RWPE2 (cell line): ENCODE measurements around the gene EME2.
"Not testable (repeated sequence)": the region's sequence is repeated elsewhere in the genome, so short reads cannot be mapped to it uniquely, and the experiment has no call there.

Experiments
- ATAC-seq: fragments of 200-7000 bp; cut with Tn5 transposase; 3 replicates; pipeline ENCODE4 v1.9.1; 2021; ENCODE audit warnings: low read depth
- DNase-seq: peaks from one replicate; pipeline ENCODE4 v3.0.0-alpha.2; 2020; ENCODE audit warnings: low spot score
- H3K27ac ChIP-seq: fragments of 450-650 bp; 2 replicates; pipeline ENCODE4 v1.5.1; 2017; ENCODE audit warnings: mild to moderate bottlenecking; ENCODE audit not compliant: poor library complexity, severe bottlenecking
- H3K27me3 ChIP-seq: fragments of 250-450 bp; sonication (Bioruptor Pico); 2 replicates; pipeline ENCODE4 v1.5.1; 2021; ENCODE audit warnings: mild to moderate bottlenecking, moderate library complexity; ENCODE audit not compliant: insufficient read depth, poor library complexity, severe bottlenecking
- H3K36me3 ChIP-seq: fragments of 250-450 bp; sonication (Bioruptor Pico); 2 replicates; pipeline ENCODE4 v1.5.1; 2020; ENCODE audit warnings: low read depth, mild to moderate bottlenecking, moderate library complexity
- H3K4me1 ChIP-seq: fragments of 250-450 bp; sonication (Bioruptor Pico); 2 replicates; pipeline ENCODE4 v1.5.1; 2021; ENCODE audit warnings: mild to moderate bottlenecking, moderate library complexity; ENCODE audit not compliant: insufficient read depth, poor library complexity, severe bottlenecking
- H3K4me3 ChIP-seq: fragments of 250-450 bp; sonication (Bioruptor Pico); 2 replicates; pipeline ENCODE4 v1.5.1; 2021; ENCODE audit warnings: mild to moderate bottlenecking, moderate library complexity; ENCODE audit not compliant: severe bottlenecking
- H3K9me3 ChIP-seq: fragments of 250-450 bp; sonication (Bioruptor Pico); 2 replicates; pipeline ENCODE4 v1.5.1; 2021; ENCODE audit warnings: mild to moderate bottlenecking, moderate library complexity; ENCODE audit not compliant: severe bottlenecking
- TF ChIP-seq, protein P1 (sequence below): fragments of 450-650 bp; IDR thresholded peaks from one replicate; pipeline ENCODE4 v1.5.1; 2017; ENCODE audit warnings: mild to moderate bottlenecking, moderate library complexity; ENCODE audit not compliant: poor library complexity, severe bottlenecking

Gene EME2

DNA sequence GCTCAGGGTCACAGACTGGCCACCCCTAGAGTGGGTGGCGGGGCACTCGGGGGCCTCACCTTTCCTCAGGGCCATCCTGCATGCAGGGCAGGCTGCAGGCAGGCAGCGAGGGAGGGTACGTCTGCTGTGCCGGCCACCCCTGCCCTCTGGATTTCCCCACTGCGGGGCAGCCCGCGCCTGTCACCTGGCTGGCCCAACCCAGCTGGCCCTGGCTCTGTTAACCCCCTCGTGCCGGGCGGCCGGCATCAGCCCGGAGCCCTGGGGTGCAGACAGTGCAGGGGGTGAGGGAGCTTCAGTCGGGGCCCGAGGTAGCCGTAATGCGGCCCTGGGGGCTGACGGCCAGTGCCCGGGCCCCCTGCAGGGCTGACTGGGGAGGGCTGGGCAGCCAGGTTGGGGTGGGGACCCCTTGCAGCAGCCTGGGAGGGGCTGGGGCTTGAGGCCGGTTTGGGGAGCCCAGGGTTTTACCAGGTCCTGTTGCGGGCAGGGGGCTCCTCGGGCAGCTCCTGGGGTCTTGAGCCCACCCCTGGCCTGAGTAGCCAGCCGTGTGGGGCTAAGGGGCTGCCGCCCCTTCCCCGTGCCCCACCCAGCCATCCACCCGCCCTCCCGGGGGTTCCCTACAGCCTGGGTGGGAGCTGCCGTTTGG is 21.1 kb downstream of the EME2 start, which contains the start of gene IGFALS:
Gene IGFALS, minus strand, starts transcription at position 128 of the 643 bp plus-strand sequence. Its CDS starts 53 bp downstream, at position 75.
- DNase-seq (no peak), ATAC-seq (peak; percentile 22; the same call in 1 of the 3 replicates)
- Histone ChIP-seq H3K4me1 (no peaks in the 10 kb centered on the region), H3K27ac (no peak within 1 kb of the TSS), H3K9me3 (peaks cover 8% of the 10 kb centered on the region), H3K4me3 (no peak within 1 kb of the TSS), H3K27me3 (no peaks in the 10 kb centered on the region), H3K36me3 (peaks cover 12% of the 10 kb centered on the region)
- TF ChIP-seq, protein P1, sequence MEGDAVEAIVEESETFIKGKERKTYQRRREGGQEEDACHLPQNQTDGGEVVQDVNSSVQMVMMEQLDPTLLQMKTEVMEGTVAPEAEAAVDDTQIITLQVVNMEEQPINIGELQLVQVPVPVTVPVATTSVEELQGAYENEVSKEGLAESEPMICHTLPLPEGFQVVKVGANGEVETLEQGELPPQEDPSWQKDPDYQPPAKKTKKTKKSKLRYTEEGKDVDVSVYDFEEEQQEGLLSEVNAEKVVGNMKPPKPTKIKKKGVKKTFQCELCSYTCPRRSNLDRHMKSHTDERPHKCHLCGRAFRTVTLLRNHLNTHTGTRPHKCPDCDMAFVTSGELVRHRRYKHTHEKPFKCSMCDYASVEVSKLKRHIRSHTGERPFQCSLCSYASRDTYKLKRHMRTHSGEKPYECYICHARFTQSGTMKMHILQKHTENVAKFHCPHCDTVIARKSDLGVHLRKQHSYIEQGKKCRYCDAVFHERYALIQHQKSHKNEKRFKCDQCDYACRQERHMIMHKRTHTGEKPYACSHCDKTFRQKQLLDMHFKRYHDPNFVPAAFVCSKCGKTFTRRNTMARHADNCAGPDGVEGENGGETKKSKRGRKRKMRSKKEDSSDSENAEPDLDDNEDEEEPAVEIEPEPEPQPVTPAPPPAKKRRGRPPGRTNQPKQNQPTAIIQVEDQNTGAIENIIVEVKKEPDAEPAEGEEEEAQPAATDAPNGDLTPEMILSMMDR = no peak

DNA sequence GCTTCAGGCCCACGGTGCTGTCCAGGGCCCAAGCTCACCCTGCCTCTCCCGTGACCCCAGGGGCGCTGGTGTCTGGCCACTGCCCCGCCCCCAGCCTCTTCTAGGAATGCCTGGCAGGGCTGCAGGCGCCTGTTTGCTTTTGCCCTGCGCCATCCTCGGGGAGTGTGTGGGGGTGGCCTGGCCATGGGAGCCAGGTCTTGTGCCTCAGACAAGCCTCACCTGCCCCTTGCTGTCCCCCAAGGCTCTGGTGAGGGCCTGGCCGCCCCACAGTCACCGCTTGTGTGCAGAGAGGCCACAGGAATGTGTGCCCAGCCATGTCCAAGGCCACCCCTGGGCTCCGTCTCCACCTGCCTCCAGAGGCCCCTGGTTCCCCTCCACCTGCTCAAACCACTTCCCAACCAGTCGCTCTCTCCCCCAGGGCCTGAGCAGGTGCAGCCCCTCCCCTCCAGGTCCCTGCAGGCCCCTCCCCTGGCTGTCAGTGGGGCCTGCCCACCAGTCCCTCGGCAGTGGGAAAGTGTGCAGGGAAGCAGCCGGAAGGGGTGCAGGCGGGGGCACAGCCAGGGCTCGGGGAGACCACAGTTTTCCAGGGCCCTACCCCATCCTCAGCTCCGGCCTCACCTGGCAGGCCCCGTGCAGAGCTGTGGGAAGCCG is 21.7 kb downstream of the EME2 start:
- H3K27ac ChIP-seq = no peak overlapping the region
- peaks cover 8% of the 10 kb centered on the region for H3K9me3 ChIP-seq
- TF ChIP-seq, protein P1 = no peak
- no peak overlapping the region for H3K4me3 ChIP-seq
- ATAC-seq = peak; percentile 10; the same call in 1 of the 3 replicates
- H3K4me1 ChIP-seq = no peaks in the 10 kb centered on the region
- peaks cover 5% of the 10 kb centered on the region for H3K36me3 ChIP-seq
- no peaks in the 10 kb centered on the region for H3K27me3 ChIP-seq
- peak; percentile 63 for DNase-seq

DNA sequence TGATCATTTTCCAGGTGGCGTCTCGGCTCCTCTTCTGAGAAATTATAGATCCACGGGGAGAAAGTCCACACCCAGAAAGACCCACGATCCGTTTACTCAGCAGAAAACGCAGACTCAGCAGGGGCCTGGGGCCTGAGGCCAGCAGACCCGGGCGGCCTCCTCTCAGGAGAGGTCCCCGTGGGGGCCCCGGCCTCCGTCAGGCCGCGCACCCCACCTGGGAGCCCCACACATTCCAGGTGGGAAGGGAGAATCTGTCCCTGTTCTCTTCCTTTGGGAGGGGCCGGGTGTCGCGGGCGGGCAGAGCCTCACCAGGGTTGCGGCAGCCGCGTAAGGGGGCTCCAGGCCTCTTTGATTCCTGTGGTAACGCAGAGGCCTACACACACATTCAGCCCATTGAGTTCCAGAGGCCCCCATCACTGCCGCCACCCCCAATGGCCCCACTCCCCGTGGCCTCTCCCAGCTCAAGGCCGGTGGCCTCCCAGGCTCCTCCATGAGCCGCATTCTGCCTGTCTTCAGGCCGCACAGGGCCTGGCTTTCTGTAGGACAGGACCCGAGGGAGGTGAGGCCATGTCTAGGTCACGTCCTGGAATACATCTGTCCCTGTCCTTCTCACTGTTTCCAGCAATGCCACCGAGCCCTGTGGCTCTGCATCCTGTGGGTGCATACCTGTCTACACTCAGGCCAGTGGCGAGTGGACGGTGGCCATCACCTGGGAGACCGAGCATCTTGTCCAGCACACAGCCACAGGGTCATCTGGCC is 22.5 kb downstream of the EME2 start:
- Histone ChIP-seq H3K9me3 (peaks cover 8% of the 10 kb centered on the region), H3K4me3 (no peak overlapping the region), H3K27ac (no peak overlapping the region), H3K4me1 (no peaks in the 10 kb centered on the region), H3K27me3 (no peaks in the 10 kb centered on the region), H3K36me3 (no peaks in the 10 kb centered on the region)
- TF ChIP-seq, protein P1 = no peak
- ATAC-seq (no peak), DNase-seq (no peak)

DNA sequence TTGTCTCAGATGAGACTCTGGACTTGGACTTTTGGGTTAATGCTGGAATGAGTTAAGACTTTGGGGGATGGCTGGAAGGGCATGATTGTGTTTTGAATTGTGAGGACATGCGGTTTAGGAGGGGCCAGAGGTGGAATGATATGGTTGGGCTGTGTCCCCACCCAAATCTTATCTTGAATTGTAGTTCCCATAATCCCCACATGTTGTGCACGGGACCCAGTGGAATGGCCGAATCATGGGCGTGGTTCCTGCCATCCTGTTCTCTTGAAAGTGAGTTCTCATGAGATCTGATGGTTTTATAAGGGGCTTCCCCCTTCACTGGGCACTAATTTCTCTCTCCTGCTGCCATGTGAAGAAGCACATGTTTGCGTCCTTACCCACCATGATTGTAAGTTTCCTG is 26.7 kb downstream of the EME2 start:
- not testable (repeated sequence) for H3K9me3 ChIP-seq, H3K4me3 ChIP-seq, H3K4me1 ChIP-seq, H3K36me3 ChIP-seq, H3K27ac ChIP-seq, H3K27me3 ChIP-seq, DNase-seq, ATAC-seq

DNA sequence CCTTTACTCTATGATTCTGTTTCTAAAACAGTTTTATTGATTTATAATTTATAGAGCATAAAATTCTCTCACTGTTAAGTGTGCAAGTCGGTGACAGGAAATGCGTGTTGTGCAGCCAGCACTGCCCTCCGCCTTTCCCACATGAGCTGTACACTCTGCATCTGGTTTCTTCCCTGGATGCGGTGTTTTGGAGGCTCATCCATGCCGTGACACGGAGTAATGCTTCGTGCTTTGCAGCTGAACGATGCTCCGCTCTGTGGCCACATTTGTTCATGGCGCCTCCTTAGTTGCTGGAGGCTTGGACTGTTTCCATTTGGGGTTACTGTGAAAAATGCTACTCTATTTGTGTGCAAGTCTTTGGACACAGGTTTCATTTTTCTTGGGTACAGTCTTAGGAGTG is 28.1 kb downstream of the EME2 start:
- no peak overlapping the region for H3K27ac ChIP-seq
- no peaks in the 10 kb centered on the region for H3K4me1 ChIP-seq
- ATAC-seq (no peak), DNase-seq (no peak)
- H3K9me3 ChIP-seq = peaks cover 8% of the 10 kb centered on the region
- no peak overlapping the region for H3K4me3 ChIP-seq
- no peaks in the 10 kb centered on the region for H3K27me3 ChIP-seq
- no peaks in the 10 kb centered on the region for H3K36me3 ChIP-seq
- TF ChIP-seq, protein P1 = no peak
